GM12874 (cell line): ENCODE measurements around the gene HACD2.

Experiments used
- TF ChIP-seq, protein P1 (sequence below): IDR thresholded peaks from 2 replicates; pipeline ENCODE4 v1.5.1; 2011; ENCODE audit warnings: low read depth, mild to moderate bottlenecking, control low read depth, low read length, moderate library complexity; ENCODE audit not compliant: insufficient read depth

HACD2 gene

DNA sequence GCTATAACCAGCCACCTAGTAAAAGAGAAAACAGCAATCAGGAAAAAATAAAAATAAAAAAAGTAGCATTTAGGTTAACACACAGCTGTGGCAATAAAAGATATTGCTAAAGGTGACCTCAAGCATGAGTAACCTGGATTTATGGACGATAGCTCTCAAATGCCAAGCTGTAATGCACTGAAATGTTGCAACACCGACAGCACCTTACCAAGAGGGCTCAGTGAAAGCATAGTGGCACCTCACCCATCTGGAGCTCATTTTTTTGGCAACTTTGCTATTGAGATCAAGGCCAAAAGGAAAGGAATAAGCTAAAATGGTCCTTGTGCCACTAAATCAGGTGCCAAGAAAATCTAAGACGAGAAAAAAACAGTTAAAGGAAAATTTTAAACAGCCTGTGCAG, 2.5 kb downstream of the HACD2 start:
- TF ChIP-seq, protein P1, sequence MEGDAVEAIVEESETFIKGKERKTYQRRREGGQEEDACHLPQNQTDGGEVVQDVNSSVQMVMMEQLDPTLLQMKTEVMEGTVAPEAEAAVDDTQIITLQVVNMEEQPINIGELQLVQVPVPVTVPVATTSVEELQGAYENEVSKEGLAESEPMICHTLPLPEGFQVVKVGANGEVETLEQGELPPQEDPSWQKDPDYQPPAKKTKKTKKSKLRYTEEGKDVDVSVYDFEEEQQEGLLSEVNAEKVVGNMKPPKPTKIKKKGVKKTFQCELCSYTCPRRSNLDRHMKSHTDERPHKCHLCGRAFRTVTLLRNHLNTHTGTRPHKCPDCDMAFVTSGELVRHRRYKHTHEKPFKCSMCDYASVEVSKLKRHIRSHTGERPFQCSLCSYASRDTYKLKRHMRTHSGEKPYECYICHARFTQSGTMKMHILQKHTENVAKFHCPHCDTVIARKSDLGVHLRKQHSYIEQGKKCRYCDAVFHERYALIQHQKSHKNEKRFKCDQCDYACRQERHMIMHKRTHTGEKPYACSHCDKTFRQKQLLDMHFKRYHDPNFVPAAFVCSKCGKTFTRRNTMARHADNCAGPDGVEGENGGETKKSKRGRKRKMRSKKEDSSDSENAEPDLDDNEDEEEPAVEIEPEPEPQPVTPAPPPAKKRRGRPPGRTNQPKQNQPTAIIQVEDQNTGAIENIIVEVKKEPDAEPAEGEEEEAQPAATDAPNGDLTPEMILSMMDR: no peak

DNA sequence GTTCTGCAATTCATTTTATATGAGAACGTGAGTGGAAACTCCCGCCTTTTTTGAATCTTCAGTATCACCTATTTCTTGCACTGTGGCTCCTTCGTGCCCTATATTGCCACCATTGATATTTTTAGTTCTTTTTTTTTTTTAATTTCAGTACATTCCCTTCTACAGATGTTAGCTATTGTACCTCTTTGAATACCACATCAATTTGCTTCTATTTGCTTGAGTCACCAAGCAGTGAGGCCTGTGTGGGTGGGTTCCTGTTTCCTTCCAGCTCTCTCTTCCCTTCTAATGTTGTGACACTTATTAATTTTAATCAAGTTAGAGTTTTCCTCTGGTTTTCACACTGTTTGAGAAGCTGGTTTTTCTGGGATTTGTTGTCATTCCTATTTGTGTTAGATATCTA, 8.7 kb downstream of the HACD2 start:
- TF ChIP-seq, protein P1: no peak

DNA sequence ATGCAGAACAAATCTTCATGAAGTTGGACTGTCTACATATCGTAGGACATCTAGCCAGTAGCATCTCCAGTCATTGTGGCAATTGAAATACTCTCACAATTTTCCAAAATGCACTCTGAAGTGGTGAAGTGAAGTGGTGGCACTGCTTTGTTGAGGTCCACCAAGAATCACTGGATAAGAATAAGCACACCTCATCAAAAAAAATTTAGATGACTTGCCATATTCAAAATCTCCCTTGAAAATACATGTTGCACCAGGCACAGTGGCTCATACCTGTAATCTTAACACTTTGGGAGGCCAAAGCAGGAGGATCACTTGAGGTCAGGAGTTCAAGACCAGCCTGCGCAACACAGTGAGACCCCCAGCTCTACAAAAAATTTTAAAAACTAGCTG, 12.9 kb downstream of the HACD2 start:
- TF ChIP-seq, protein P1: no peak

DNA sequence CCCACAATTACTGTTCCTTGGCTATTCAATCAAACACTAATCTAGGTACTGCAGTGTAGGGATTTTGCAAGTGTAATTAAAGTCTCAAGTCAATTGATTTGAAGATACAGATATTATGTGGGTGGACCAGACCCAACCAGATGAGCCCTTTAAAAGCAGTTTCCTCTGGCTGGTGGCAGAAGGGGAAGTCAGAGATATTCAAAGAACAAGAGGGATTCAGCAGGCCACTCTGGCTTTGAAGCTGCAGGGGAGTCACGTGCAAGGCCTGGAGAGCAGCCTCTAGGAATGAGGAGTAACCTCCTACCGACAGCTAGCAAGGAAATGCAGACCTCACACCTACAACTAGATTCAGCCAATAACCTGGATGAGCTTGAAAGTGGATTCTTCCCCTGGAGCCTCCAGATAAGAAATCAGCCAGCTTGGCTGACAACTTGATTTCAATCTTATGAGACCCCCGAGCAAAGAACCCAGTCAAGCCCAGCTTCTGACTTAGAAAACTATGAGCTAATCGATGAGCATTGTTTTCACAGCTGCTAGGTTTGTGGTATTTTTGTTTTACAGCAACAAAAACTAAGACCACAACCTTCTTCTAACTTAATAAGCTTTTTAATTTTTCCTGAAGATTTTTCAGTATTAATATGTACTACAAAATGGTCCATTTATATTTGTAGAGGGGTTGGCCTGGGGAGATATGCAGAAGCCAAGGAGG, 13.4 kb downstream of the HACD2 start:
- TF ChIP-seq, protein P1: no peak

DNA sequence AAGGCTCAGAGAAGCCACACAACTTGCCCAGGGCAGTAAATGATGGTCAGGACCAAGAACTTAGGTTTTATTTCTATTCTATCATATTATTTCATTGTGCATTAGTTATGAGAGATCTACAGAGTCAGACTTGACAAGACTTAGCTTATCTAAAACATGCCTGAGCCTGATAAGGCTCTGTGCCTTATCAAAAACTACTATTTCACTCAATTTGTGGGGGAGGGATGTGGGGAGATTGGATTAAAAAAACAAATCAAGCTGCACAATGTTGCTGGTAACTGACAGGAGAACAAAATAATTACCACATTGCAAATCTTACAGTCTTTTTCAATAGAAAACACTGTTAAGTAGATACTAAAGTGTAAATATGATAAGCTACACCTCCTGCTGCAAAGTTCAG, 16.0 kb downstream of the HACD2 start:
- TF ChIP-seq, protein P1: no peak

DNA sequence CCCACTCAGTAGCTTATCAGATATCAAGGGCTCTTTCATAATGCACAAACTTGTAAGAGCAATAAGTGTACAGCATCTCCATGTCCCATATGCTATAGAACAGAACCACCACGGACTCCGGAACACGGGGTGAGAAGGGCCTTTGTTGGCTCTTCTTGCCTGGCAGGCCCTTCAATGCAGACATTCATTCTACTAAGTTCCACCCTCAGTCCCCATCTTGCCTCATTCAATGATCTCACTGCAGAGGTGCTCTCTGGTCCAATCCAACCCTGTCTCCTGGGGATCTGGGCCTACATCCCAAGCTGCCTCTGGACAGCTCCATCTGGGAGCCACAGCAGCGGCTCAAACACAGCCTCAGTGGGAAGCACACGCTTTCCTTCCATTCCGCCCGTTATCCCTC, 16.8 kb downstream of the HACD2 start:
- TF ChIP-seq, protein P1: no peak

DNA sequence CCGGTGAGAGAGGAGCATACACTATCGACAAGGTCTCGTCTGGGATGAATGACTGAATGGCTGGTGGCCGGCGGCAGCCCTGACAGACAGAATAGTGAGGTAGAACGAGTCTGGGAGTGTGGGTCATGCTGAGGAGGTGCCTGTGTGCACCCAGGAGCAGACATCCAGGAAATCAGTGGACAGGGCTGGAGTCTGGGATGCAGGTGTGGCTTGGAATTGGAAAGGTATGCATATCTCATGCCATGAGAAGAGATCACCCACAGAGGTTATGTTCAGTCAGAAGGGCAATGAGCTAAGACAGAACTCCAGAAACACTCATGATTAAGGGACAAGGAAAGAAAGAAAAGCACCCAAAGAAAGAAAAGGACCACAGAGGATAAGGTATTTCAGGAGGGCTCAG, 20.8 kb downstream of the HACD2 start:
- TF ChIP-seq, protein P1: no peak

DNA sequence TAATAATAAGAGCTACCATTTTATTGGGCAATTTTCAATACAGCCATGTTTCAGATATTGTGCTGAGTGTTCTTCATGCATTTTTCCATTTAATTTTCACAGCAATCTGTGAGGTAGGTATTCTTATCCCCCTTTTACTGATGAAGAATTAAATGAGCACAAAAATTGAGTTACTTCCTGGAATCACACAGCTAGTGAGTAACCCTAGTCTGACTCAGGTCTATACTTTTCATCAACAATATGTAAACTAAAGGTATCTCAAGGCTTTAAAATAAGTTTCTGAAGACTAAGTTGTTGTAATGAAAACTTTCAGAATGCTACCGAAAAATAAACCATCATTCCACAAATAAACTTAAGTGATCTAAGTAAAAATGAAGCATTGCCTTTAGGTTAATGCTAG, 22.3 kb downstream of the HACD2 start:
- TF ChIP-seq, protein P1: no peak
